GM21576 (cell line): ENCODE data around the gene TULP1.
"Not testable (repeated sequence)": the region's sequence is repeated elsewhere in the genome, so short reads cannot be mapped to it uniquely, and the experiment has no call there.

ENCODE experiments used
- ATAC-seq: cut with Tn5 transposase; IDR thresholded peaks from one replicate; pipeline ENCODE4 v1.9.1; 2021; ENCODE audit warnings: mild to moderate bottlenecking, moderate library complexity; ENCODE audit not compliant: unreplicated experiment

TULP1 gene

DNA sequence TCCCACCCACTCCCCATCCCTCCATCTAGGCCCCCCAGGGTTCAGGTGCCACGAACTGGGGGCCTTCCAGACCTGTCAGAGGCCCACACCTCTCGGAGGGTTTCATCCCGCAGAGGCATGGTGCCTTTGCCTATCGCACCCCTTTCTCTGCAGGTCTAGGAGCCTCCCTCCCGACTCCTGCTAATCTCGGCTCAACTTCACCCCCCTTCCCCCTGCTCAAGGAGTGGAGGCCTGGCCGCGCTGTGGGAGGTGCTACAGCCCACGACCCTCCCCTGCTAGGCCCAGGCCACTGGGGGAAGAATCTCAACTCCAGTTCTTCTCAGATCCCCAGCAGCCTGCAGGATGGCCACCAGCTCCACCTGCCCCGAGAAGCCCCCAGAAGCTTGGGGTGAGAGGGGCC, at the start of gene TULP1:
TSS of gene TULP1 (minus strand) at position 157 of the 400 bp plus-strand sequence. CDS start at position 119, 38 bp downstream.
- ATAC-seq: no peak

- ATAC-seq: no peak
Observed at GRCh38 chr6:35562060-35562459, 49.4 kb upstream of the TULP1 start.

- no peak for ATAC-seq
Observed at GRCh38 chr6:35561113-35561512, 48.4 kb upstream of the TULP1 start.

DNA sequence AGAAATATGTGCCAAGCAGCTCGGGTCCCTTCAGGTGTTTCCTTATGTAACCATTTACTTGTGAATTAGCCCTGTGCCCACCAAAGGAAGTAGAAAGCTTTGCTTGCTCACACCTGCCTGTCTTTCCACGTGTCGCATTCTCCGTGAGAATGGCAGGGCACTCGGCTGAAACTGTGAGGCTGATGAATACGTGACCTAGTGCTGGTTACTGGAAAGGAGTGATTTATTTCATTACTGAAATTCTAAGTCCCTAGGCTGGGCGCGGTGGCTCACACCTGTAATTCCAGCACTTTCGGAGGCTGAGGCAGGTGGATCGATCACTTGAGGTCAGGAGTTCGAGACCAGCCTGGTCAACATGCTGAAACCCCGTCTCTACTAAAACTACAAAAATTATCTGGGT, 45.9 kb upstream of the TULP1 start:
- ATAC-seq: no peak

DNA sequence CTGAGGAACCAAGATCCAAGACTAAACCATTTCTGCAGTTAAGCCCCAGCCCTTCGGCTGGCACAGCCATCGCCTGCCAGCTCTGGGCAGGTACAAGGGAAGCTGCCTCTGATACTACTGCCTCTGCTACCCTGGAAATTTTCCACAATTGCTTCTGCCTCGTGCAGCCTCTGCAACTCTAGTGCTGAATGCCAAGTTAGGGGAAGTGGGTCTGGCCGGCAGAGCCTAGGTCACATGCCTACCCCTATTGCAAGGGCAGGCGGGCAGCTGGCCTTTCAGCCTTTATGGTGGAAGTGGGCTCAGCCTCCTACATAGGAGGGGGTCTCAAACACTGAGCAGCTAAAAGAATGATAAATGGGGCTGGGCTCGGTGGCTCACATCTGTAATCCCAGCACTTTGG, 44.5 kb upstream of the TULP1 start:
- ATAC-seq: no peak

GRCh38 chr6:35554811-35555210, 42.1 kb upstream of the TULP1 start:
- no peak for ATAC-seq

DNA sequence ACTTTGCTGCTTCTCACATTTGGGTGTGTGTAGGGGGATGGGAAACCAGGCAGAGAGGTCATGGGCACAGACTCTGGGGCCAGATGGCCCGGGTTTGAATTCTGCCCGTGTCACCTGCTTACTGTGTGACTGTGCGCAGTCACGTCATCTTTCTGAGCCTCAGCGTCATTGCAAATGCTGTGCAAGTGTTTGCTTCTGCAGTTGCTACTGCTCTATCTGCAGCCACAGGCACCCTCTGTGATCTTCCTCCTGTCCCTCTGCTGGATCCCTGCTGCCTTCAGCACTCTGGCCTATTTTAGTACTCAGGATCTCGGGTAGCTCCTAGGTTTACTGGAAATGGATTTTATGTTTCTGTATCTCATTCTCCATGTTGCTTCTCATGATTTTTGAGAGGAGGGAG, 40.6 kb upstream of the TULP1 start:
- ATAC-seq: no peak

DNA sequence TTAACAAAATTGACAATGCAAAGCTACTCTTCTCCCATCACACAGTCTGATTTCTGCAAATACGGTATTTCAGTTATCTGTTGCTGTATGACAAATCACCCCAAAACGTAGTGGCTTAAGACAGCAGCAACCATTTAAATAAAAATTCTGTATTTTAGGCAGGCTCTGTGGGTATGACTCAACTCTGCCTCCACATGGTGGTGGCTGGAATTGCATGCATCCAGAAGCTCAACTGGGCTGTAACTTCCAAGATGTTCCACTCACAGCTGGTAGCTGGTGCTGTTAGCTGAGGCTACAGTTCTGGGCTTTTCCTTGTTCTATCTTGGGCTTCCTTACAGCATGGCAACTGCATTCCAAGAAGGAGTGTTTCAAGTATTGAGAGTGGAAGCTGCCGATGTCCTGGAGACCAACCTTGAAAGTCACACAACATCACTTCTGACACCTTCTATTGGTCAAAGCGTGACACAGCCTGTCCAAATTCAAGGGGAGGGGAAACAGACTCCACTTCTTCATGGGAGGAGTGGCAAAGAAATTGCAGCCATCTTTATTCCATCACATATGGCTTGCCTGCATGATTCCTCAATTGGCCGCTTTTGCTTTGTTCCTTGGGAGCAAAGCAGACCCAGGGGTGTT, 39.7 kb upstream of the TULP1 start:
- no peak for ATAC-seq

- ATAC-seq: no peak
Observed at GRCh38 chr6:35550437-35550836, 37.7 kb upstream of the TULP1 start.

DNA sequence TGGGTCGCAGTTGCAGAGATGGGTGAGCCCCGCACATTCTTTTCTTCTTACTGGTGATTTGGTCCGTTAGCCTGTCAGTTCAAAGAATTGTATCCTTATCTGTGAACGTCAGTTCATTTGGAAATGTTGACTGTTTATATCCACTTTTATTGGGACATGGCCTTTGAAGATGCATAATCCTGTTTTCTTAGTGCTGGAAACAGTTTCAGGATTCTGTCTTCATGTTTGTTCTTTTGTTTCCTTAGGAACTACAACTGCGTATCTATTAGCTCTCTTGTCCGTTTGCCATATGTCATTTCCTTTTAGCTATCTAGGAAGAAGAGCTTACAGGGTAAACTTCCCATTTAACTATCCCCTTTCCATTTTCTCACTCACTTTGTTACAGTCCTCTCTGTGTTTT, 35.0 kb upstream of the TULP1 start:
- ATAC-seq: no peak

DNA sequence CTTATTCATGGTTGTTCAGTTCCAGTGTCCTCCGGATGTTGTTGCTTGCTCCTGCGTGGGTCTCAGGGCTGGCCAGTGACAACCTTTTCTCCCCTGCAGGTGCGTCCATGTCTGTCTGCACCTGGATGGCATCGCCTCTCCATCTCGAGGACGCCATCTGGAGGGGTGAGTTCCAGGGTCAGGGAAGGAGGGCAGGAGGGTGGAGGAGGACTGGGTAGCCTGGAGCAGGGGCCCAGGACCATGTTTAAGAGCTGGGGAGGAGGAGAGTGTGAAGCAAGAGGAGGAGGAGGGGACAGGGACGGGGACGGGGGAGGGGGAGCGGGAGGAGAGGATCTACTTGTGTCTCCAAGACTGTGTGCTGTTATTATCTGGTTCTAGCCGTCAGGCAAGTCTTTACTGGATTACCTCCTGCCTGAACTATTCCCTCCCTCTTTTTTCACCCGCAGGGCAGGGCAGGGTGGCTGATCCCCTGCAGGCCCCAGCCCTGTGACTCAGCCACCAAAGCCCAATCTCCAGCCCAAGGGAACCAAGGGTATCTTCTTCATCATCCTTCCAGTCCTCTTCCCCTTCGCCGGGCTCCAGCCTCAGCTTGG, 32.2 kb upstream of the TULP1 start:
- no peak for ATAC-seq

DNA sequence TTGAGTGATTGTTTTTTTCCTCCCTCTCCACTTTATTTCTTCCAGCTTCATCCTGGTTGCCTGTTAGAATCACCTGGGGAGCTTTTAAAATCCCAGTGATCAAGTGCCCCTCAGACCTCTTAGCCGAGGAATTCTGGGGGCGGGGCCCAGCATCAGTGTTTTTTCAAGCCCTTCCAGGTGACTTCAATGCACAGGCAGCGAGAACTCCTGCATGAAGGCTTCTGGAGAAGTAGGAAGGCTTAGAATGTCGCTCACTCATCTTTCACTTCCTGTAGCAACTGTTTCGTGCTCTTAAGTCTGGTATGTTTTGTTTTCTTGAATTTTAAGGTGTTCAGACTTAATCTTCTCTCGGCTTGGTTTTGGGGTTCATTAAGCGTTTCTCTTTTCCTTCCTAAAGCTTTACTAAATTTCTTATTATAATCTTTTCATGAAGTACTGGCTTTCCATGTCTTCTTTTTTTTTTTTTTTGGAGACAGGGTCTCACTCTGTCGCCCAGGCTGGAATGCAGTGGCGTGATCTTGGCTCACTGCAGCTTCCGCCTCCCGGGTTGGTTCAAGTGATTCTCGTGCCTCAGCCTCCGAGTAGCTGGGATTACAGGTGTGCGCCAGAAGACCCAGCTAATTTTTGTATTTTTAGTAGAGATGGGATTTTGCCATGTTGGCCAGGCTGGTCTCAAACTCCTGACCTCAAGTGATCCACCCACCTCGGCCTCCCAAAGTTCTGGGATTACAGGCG, 30.9 kb upstream of the TULP1 start:
- no peak for ATAC-seq

DNA sequence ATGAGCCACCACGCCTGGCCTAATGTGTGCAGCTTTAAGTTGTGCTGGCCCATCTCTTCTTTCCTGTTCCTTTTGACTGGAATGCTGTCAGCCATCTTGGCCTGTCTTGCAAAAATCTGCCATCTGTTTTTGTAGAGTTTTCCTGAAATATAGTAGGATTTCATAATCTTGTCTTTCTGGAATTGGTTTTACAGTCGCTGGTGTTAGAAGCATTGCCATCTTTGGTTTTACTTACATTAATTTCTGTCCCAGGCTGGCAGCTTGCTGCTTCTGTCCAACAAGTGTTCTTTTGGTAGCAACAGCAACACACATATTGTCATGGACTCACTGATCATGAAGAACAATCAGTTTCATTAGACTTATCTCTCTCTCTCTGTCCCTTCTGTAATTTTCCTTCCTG, 29.1 kb upstream of the TULP1 start:
- ATAC-seq: no peak

DNA sequence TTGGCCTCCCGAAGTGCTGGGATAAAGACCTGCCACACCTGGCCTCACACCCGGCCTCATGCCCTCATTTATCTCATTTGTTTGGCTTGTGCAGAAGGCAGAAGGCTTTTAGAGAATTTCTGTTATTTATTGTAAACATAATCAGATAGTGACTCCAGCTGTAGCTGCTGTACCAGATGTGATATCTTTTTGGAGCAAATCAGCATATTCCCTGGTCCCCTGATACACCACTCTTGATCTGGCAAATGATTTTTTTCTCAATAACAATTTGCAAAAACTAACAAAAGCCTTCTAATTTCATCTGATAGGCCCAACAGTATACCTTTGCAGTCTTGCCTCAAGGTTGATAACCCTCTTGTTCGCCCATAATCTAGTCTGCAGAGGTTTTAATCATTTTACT, 26.5 kb upstream of the TULP1 start:
- no peak for ATAC-seq

- not testable (repeated sequence) for ATAC-seq
Observed at GRCh38 chr6:35535847-35536246, 23.2 kb upstream of the TULP1 start.

- no peak for ATAC-seq
Observed at GRCh38 chr6:35534407-35535170, 21.9 kb upstream of the TULP1 start.

- ATAC-seq: no peak
Observed at GRCh38 chr6:35533981-35534380, 21.3 kb upstream of the TULP1 start.

GRCh38 chr6:35532126-35532525, 19.4 kb upstream of the TULP1 start:
- ATAC-seq: no peak

- ATAC-seq: no peak
Observed at GRCh38 chr6:35524380-35525020, 11.8 kb upstream of the TULP1 start.

GRCh38 chr6:35522660-35523658, 10.3 kb upstream of the TULP1 start:
- no peak for ATAC-seq
